Dedifferentiated amniotic fluid mesenchymal stem cell (primary cell): Measurements from ENCODE around the gene TGFBR3.
"Not testable (repeated sequence)": the region's sequence is repeated elsewhere in the genome, so short reads cannot be mapped to it uniquely, and the experiment has no call there.

Source experiments
- DNase-seq: peaks from one replicate; pipeline ENCODE4 v3.0.0-alpha.2; 2016; ENCODE audit errors: extremely low spot score

TGFBR3 gene

DNA sequence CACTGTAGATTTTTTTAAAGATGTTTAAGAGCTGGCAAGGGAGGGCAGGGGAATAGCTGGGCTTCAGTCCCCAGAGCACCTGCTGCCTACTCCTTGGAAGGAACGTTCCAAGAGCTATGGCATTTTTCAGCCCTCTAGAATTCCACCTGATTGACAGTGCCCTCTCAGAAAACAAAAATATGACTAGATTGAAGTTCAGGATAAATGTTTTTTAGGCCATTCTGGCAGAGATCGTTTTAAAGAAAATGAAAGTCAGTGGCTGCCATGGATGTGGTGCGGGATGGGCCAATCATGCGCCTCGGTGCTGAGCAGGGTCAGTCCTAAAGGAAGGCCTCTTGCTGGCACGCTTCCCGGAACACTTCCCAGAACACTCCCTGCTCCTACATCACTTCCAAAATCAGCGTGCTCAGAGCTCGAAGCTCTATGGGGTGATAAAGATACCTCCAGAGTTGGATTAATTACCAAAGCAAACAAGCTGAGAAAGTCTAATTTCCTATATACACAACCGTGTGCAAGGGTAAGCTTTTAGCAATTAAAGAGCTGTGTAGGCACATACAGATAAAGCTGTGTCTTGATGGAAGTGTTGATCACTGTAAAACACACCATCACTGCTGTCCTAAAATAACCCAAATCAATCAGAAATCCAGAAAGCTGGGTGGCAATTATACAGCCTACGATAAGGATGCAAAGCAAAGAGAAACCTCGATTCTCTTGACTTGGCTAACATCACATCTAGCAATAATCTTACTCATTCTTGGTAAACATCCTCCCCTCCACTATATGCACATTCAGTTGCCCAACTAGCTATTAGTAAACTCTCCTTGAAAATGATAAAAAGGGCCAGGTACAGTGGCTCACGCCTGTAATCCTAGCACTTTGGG, 34.6 kb downstream of the TGFBR3 start:
- peak; percentile 68 for DNase-seq

DNA sequence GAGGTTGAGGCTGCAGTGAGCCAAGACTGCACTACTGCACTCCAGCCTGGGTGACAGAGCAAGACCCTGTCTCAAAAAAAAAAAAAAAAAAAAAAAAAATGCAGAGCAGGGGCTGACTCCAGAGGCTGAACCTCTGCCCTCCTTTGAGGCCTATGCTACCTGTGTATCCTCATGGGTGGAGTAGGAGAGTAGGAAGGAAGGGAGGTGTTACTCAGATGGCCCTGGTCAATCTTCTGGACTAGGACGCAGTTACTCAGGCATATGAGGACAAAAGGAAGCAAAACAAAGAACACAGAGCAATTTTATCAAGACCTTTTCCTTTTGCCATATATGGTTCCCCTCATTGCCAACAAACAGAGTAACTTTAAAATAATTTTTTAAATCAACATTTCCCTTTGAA, 35.2 kb downstream of the TGFBR3 start:
- no peak for DNase-seq

DNA sequence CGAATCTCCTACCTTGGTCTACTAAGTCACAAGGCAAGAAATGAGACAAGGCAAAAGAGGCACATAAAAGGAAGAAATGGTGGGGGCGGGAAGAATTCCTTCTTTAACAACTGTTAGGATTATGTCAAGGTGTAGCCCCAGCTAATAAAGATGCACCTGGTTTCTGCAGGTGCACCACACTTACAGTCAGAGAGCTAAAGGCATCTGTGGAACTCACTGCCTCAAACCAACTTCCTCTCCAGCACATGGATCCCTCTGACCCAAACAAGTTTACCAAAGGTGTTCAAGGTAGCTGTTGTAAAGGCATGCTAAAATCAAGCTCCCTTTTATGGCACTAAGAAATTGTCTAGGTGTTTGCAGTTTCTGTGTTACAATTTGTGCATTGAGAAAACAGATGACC, 38.1 kb downstream of the TGFBR3 start:
- DNase-seq, result no peak

DNA sequence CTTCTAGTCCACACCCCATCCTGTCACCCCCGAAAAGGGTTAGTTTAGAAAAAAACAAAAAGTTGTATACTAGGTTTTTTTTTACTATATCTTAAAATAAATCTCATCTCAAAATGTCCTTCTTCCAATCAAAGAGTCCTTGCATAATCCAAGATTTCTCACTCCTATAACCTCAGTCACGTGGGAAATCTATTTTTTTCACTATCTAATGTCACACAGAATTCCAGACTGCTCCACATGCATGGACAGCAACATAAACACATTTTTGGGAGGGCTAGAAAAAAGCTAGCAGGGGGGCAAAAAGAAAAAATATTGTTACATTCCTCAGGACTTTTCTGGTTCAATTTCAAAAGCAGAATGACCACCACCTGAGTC, 39.3 kb downstream of the TGFBR3 start:
- DNase-seq, result no peak

DNA sequence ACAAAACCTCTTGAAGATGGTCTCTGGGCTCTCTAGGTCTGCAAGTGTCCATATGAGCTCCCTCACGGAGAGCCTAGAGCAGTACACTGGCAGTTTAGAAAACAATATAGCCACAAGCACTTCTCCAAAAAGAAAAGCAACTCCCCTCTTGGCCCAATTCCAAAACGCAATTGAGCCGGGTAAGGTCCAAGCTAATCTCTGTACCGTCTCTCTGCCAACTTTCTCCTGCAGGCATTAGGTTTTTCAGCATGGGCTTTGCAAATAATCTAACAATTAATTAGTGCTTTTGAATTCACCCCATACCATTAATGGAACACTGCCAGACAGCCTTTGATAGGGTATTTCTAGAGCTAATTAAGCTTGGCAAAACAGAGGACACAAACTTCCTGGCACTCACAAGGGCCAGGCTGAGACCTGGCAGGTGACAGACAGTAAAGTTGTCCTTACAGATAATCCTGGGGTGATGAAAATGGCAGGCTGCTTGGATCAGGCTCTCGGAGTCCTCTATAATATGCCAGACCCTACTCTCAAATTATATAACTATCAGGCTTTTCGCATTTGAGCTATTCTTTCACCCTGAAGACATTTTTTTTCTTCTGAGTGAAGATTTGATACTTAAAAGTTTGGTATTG, 39.8 kb downstream of the TGFBR3 start:
- peak; percentile 57 for DNase-seq

DNA sequence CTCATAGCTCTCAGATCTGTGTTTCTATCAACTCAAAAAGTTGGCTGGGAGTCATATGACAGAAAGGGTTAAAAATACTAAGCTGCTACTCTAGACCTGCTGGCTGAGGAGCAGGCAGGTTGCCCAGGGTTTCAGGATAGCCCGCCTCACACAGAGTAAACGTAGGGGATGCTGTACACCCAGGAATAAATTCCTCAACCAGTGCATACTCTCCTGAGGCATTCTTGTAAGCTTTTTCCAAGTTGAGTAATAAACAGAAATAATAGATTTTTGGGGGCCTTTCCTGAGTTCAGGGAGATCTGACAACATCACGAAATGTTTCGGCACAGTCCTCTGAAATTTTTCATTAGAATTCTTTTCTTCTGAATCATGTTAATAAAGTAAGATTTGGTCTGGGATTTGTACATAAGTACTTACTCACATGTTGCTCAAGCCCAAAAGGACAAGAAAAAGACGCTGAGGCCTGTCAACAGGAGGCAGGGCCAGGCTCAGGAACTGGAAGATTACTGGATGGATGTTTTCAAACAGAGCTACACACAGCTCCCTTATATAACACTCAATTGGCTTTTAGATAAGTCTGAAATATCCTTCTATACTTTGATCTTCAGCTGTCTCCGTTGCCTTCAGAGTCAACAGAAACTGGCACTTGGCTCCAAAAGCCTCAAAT, 41.0 kb downstream of the TGFBR3 start:
- DNase-seq, result peak; percentile 95

DNA sequence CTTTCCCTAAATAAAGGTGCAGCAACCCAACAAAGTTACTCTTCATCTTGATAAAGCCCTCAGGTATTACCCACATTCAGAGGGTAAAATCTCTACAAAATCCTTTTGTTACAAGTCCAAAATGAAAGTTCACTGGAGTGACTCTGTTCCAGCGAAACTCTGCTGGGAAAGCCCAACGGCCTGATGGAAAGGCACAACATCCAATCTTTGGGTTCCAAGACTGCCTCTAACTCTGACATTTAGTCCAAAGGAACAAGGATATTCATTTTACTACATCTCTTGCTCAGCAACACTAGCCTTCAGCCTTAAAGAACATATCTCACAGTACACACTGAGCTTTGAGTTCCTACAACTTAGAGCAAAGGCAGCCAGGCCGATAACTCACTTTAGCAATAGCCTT, 42.1 kb downstream of the TGFBR3 start:
- DNase-seq, result no peak

DNA sequence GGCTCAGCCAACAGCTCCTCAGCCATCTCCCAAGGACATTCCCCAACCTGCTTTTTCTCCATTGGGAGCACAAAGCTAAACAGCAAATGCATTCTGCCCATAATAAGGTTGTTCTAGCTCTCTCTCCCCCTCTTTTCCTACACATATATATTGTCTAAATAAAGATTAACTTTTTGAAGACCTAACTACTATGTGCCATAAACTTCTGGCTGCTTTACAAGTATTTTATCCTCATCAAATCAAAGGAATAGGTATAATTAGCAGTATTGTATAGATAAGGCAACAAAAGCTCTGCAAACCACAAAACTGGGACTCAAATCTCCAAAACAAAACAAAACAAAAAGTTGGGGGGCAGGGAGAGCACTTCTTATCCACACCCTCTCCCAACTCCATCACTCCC, 43.4 kb downstream of the TGFBR3 start:
- no peak for DNase-seq

DNA sequence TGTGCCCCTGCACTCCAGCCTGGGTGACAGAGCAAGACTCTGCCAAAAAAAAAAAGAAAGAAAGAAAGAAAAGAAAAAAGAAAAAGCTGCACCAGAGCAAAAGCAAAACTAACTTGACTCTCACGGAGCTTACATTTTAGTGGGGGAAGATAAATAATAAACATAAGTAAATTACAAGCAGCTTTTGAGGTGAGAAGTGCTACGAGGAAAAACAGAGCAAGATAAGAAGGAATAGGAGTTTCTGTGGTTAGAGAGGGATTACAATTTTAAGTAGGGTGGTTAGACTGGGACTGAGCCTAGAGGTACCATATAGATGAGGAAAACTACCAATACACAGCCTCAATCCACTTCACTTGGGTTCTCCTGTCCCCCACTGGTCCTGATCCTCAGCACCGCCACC, 43.9 kb downstream of the TGFBR3 start:
- no peak for DNase-seq

DNA sequence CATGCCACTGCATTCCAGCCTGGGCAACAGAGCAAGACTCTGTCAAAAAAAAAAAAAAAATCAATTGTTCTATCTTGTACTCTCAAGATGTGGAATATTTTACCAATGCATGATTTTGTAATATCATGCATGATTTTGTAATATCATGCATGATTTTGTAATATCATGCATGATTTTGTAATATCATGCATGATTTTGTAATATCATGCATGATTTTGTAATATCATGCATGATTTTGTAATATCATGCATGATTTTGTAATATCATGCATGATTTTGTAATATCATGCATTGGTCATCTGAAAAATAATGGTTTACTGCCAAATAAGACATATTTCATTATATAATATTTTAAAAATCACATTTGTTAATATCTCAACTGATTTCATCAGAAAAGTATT, 45.7 kb downstream of the TGFBR3 start:
- not testable (repeated sequence) for DNase-seq

DNA sequence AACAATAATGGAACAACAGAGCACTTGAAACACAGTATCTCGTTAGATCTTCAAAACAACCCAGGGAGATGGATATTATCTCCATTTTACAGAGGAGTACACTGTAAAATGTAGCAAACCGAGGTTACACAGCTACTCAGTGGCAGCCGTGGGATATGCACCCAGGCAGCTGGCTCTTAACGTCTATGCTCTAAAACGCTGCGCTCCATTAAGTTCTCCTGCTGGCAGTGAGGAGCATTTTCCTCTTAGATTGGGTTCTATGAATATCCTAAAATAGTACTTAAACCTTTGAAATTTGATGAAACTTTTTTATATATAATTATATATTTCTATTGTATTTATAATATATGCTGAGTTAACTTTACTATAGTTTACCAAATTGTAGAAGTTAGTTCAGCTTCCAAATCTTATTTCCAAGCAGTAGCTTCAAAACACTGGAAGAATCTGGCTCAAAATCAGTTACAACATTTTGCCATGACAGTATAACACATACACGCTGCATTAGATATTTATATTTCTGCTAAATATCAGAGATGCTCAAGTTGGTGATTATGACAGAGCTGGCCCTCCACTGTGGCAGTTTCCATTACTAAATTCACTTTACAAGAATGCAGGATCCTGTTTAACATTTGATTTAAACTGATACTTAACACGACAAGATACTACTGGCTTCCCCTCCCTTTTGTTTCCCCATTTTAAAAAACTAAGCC, 49.5 kb downstream of the TGFBR3 start:
- DNase-seq, result no peak

DNA sequence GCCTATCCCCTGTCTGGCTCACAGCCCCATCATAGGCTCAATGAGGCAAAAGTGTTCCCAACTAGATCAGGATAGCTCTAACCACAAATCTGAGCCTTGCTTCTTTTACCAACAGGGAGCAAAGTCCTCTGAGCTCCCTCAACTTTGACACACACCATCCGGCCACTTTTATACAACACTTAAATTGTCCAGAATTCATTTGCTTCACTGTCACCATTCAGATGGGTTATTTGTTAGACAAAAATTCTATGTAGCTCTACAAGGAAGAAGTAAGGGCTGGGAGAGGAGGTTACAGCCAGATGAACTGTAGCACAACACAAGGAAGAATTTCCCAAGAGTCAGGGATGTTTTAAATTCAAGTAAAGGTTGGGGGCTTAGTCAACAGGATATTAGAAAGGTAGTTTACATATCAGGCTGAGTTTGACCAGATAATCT, 50.8 kb downstream of the TGFBR3 start:
- DNase-seq, result no peak

DNA sequence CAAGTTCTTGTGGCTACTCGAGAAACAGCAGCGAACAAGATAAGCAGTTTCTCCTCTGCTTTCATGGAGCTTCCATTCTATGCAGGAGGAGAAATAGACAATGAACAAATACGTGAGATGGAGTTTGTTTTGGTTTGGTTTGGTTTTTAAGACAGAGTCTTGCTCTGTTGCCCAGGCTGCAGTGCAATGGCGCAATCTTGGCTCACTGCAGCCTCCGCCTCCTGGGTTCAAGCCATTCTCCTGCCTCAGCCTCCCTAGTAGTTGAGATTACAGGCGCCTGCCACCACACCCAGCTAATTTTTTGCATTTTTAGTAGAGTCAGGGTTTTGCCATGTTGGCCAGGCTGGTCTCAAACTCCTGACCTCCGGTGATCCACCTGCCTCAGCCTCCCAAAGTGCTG, 51.4 kb downstream of the TGFBR3 start:
- not testable (repeated sequence) for DNase-seq

DNA sequence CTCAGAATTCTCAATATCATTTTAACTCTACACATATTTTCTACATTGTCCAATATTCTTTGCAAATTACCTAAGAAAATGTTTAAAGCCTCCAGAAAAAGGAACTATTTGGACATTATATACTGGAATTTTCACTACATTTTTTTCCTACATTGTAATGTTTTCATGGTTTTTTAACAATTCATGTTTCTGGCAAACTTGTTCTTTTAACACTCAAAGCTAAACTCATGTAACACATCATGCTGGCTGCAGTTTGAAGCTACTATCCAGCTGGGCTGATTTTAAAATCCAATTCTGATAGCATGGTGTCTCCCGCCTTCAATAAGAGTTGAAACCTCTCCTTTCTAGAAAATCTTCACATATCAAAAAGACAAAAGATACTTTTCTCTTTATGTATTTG, 52.0 kb downstream of the TGFBR3 start:
- no peak for DNase-seq

DNA sequence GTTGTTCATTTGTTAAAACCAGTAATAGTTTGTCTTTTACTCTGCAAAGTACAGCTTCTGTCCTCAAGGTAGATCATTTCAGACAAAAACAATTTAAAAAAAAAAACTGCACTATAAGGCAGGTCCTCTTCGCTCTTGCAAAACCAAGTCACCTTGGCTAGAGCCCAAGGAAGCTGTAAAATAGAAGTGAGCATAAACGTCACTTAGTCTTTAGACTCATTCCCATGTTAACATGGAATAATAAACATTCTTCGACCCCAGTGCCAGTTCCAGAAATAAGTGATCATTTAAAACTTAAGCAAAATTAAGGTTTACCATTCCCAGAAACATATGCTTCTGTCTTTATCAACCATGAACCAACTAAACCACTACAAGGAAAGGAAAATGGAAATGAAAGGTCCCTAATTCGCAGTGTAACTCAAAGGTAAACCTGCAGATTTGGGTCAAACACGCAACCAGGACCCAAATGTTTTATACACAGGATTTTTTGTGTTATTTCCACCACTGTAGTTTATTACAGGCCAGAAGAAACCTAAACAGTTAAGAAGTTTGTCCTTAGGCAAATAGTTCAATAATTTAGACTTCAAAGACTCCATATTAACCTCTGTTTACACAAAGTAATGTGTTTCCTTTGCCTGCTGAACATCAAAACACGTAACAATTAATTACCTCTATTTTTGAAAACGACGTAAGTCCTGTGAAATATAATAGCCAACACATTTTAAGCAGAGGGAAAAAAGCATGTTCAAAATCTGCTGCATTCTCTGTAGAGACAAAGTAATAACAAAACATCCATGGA, 54.6 kb downstream of the TGFBR3 start:
- DNase-seq, result no peak

DNA sequence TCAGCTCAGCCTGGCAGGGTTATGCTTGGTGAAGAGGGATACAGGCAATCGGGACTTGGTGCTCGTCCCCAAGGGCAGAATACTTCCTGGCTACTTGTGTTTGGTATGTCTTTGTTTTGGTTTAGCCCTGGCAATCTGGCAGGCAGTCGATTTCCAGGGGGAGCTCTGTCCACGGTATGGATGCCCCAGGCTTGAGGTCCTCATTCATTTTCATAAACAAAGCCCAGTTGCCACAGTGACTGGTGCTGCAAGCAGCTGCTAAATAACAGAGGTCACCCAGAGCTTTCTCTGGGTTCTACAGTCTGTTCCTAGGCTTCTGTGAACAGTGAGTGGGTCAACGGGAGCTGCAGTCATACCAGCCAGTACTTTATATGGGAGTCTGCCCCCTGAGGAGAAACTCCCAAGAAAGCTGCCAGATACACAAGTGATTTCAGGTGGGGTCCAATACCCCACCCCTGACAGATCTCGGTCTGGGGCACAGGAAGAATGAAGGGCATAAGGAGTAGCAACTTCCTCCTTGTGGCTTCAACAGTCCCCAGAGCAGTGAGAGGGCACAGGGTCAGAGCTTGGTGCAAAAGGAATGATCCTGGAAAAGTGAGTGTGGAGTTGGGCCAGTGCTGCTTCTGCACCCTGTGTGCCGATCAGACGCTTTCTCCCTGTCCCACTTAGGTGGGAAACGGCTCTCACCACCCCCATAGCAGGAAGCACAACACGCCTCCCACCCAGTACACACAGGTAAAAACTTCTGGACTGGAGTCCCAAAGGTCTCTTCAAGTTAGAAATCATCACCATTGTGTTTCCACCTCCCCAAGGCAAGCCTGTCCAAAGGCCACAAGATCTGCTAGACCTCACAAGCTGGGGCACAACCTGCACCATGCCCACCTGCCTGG, 55.5 kb downstream of the TGFBR3 start:
- peak; percentile 83 for DNase-seq

DNA sequence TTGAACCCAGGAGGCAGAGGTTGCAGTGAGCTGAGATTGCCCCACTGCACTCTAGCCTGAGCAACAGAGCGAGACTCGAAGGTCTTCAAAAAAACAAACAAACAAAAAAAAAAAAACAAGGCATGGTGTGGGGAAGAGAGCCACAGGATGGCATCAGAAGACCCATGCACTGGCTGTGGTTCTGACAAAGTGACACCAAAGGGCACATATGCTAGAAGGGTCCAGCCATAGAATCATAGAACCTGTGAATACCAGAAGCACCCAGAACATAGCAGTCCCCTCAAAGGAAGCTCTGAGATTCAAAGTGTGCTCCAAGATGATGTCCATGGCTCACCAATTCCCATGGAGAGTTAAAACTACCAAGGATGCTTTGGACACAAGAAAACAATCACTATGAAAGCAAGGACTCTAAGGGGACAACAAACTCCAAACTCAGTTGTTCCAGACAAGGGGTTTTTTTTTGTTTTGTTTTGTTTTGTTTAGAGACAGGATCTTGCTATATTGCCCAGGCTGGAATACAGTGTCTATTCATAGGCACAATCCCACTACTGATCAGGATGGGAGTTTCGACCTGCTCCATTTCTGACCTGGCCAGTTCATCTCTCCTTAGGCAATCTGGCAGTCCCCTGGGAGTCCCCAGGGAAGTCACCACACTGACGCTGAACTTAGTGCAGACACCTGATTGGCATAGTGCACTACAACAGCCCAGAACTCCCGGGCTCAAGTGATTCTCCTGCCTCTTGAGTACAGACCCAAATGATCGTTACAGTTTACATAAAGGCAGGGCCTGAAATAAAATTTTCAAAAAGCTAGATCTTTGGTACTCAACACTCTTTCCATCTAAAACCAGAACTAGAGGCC, 56.4 kb downstream of the TGFBR3 start:
- DNase-seq, result no peak

DNA sequence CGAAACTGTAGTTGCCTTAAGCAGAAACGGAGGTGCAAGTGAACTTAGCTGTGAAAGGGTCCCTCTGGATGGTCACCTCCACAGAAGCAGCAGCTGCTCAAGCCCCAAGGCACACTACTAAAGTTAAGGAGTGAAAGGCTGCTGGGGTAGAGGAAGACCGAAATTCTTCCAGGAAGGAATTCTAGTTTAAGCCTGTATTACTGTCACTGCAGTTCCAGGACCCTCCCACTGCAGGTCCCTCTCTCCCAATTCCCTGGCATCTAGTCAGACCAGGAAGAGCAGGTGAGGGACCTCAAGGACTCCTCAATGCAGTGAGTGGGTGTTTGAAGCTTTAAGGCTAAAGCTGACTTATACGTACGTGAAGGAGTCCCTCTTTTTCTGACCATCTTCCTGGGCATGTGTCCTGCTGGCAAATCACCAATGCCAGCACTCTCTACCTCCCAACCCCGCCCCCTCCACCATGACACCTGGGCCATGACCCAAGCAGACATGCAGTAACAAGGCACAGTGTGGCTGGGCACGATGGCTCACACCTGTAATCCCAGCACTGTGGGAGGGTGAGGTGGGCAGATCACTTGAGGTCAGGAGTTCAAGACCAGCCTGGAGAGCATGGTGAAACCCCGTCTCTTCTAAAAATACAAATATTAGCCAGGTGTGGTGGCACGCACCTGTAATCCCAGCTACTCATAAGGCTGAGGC, 57.2 kb downstream of the TGFBR3 start:
- DNase-seq, result no peak
